Glutamatergic neuron (in vitro differentiated cells): ENCODE measurements around the gene TAOK3. TPM values are rescaled to one million over a fixed set of nuclear protein-coding genes. Genes with fewer than 3 reads are reported as not detected.
"Not testable (repeated sequence)": the region's sequence is repeated elsewhere in the genome, so short reads cannot be mapped to it uniquely, and the experiment has no call there.

Experiments
- DNase-seq: peaks from one replicate; pipeline ENCODE4 v3.0.0; 2022
- H3K27ac Mint-ChIP-seq: one replicate; pipeline ENCODE4 v1.8.0; 2020; ENCODE audit warnings: mild to moderate bottlenecking, mixed read lengths, inconsistent platforms; ENCODE audit not compliant: unreplicated experiment
- H3K27me3 Mint-ChIP-seq: one replicate; pipeline ENCODE4 v1.8.0; 2020; ENCODE audit warnings: mild to moderate bottlenecking, moderate library complexity, mixed read lengths, inconsistent platforms; ENCODE audit not compliant: unreplicated experiment
- H3K36me3 Mint-ChIP-seq: one replicate; pipeline ENCODE4 v1.8.0; 2020; ENCODE audit warnings: mild to moderate bottlenecking, mixed read lengths, inconsistent platforms; ENCODE audit not compliant: unreplicated experiment
- H3K4me1 Mint-ChIP-seq: one replicate; pipeline ENCODE4 v1.8.0; 2020; ENCODE audit warnings: mild to moderate bottlenecking, low read depth, mixed read lengths, inconsistent platforms; ENCODE audit not compliant: unreplicated experiment
- H3K4me3 Mint-ChIP-seq: one replicate; pipeline ENCODE4 v1.8.0; 2020; ENCODE audit warnings: mild to moderate bottlenecking, mixed read lengths, inconsistent platforms; ENCODE audit not compliant: unreplicated experiment
- H3K9me3 Mint-ChIP-seq: one replicate; pipeline ENCODE4 v1.8.0; 2020; ENCODE audit warnings: mild to moderate bottlenecking, moderate library complexity, mixed read lengths, inconsistent platforms; ENCODE audit not compliant: unreplicated experiment
- CTCF ChIP-seq: fragments of 200-600 bp; sonication (generic); IDR thresholded peaks from one replicate; pipeline ENCODE4 v1.5.0; 2021; ENCODE audit not compliant: partially characterized antibody, unreplicated experiment
- total RNA-seq: library from RNA; stranded (reverse); fragmentation: NEBNext Ultra II Directional; extraction: Animal tissue kit (Norgen Biotek cat#: 25700); gene quantifications from one replicate; pipeline ENCODE4 v1.2.1, GENCODE V29; 2021; ENCODE audit not compliant: unreplicated experiment

The TAOK3 gene
- total RNA-seq, 1 donor from 2014 or later = 13.1 TPM

GRCh38 chr12:118135788-118136558 lies 236.7 kb downstream of the TAOK3 start, which contains the start of gene PEBP1:
Gene PEBP1 (plus strand): TSS chr12:118136124. CDS start chr12:118136210, 86 bp downstream.
- no peak for TF ChIP-seq CTCF
- peak; percentile 92 for DNase-seq
- Mint-ChIP-seq H3K27me3 (peaks cover 4% of the 10 kb centered on the region), H3K27ac (peak within 1 kb of the TSS; percentile 85), H3K4me3 (peak within 1 kb of the TSS; percentile 95), H3K4me1 (peaks cover 5% of the 10 kb centered on the region), H3K9me3 (peaks cover 2% of the 10 kb centered on the region), H3K36me3 (no peaks in the 10 kb centered on the region)

- H3K4me1 Mint-ChIP-seq, H3K27me3 Mint-ChIP-seq, H3K27ac Mint-ChIP-seq, H3K36me3 Mint-ChIP-seq, DNase-seq, H3K9me3 Mint-ChIP-seq, H3K4me3 Mint-ChIP-seq: not testable (repeated sequence)
Measured at GRCh38 chr12:118129436-118129835, 243.3 kb downstream of the TAOK3 start.

- no peak for TF ChIP-seq CTCF
- Mint-ChIP-seq H3K27me3 (no peaks in the 10 kb centered on the region), H3K9me3 (no peaks in the 10 kb centered on the region), H3K4me1 (no peaks in the 10 kb centered on the region), H3K4me3 (no peak overlapping the region), H3K27ac (no peak overlapping the region), H3K36me3 (no peaks in the 10 kb centered on the region)
- DNase-seq = no peak
Measured at GRCh38 chr12:118127867-118128266, 244.8 kb downstream of the TAOK3 start.

- no peak for DNase-seq
- no peaks in the 10 kb centered on the region for H3K27me3 Mint-ChIP-seq
- H3K36me3 Mint-ChIP-seq = no peaks in the 10 kb centered on the region
- H3K9me3 Mint-ChIP-seq = no peaks in the 10 kb centered on the region
- no peak overlapping the region for H3K27ac Mint-ChIP-seq
- H3K4me3 Mint-ChIP-seq = no peak overlapping the region
- TF ChIP-seq CTCF = no peak
- H3K4me1 Mint-ChIP-seq = no peaks in the 10 kb centered on the region
Measured at GRCh38 chr12:118126119-118126757, 246.5 kb downstream of the TAOK3 start.

- no peak overlapping the region for H3K27ac Mint-ChIP-seq
- no peaks in the 10 kb centered on the region for H3K4me1 Mint-ChIP-seq
- no peak for DNase-seq
- H3K36me3 Mint-ChIP-seq = no peaks in the 10 kb centered on the region
- H3K27me3 Mint-ChIP-seq = no peaks in the 10 kb centered on the region
- no peak overlapping the region for H3K4me3 Mint-ChIP-seq
- TF ChIP-seq CTCF = no peak
- H3K9me3 Mint-ChIP-seq = no peaks in the 10 kb centered on the region
Measured at GRCh38 chr12:118125743-118126118, 247.0 kb downstream of the TAOK3 start.
